ENCODE results near the gene MED12L. TPM values are rescaled to one million over a fixed set of nuclear protein-coding genes. Genes with fewer than 3 reads are reported as not detected.

Gene MED12L
- total RNA-seq, 4 donors from 2014 or later: under 0.01 to 0.34 (median 0.27) TPM

DNA sequence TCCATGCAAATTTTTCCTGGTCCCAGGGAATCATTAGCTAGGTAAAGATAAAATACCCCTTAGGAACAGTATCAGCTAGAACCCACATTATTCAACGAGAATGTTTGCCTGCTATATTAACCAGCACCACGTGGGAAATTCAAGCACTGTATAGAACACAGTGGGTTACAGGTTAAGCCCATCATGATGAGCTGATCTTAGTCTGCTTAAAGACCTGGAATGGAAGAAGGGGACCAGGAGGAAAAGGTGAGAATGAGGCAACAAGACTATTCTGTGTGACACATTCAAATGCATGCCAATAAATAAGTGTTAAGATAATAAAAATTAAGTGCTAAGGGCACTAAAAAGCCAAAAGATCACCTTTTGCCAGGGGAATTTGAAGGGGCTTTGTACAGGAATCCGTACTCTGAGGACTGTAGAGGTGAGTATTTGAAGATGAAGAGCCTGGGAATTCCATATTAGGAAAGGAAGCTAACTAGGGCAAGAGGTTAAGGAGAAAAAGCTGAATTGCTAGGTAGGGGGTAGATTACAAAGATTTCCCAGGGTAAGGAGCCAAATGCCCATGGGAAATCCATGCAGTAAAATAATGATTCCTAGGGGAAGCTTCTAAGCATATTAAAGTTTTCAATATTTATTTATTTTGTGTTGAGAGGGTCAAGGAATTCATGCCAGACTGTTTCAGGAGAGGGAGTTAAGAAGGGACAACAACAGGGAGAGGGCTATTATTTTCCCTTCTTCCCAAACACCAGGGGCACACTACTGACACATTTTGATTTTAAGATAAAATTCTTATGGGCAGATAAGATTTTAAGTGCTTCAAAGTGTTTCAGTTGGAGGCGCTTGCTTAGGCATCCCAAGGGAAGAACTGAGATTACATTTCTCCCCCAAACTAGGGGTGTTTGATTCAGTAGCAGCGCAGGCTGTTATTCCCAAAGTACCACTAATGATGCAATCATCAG lies 2.3 kb upstream of the MED12L start:
- TF ChIP-seq, protein P1, sequence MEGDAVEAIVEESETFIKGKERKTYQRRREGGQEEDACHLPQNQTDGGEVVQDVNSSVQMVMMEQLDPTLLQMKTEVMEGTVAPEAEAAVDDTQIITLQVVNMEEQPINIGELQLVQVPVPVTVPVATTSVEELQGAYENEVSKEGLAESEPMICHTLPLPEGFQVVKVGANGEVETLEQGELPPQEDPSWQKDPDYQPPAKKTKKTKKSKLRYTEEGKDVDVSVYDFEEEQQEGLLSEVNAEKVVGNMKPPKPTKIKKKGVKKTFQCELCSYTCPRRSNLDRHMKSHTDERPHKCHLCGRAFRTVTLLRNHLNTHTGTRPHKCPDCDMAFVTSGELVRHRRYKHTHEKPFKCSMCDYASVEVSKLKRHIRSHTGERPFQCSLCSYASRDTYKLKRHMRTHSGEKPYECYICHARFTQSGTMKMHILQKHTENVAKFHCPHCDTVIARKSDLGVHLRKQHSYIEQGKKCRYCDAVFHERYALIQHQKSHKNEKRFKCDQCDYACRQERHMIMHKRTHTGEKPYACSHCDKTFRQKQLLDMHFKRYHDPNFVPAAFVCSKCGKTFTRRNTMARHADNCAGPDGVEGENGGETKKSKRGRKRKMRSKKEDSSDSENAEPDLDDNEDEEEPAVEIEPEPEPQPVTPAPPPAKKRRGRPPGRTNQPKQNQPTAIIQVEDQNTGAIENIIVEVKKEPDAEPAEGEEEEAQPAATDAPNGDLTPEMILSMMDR (IDR thresholded peaks at IDR 0.05; ENCODE audit: low read depth): no peak

DNA sequence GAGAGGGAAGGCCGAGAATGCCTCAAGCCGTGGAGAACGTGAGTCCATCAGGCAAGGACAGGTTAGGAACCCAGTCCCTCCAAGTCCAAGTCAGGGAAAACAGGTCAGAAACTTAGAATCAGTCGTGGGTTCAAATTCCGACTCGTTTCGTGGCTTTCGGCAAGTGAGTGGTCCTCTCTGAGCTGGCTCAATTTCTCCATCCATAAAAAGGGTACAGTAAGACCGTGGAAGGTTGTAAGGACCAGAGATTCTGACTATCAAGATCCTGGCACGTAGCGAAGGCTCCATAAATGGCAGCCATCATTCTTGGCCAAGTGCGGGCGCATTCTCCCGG lies 604 bp upstream of the MED12L start:
- TF ChIP-seq, protein P1 (IDR thresholded peaks at IDR 0.05; ENCODE audit: low read depth): no peak

DNA sequence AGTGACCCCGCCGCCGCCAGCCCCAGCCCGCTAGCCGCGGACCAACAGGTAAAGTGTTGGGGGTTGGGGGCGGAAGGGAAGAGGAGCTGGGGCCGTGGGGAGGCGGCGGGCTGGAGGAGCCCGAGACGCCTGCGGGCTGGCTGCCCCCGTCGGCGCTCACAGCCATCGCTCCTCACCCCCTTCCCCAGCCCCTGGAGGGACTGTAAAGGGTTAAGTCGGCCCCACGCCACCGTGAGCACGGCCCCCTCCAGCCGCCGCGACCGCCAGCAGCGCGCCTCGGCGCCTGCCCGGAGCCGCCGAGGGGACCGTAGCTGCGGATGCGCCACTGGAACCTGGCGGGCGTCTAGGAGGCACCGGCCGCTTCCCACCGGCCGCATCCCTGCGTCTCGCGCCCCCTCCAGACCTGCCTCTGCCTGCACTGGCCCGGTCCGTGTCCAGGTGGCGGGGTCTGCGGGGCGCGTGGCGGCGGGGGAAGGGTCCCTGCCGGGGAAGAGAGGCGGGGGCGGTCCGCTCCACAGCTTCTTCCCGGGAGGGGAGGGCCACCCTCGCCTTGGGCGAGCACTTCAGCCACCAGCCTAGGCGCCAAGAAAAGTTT lies 522 bp downstream of the MED12L start:
- TF ChIP-seq, protein P1 (IDR thresholded peaks at IDR 0.05; ENCODE audit: low read depth): no peak

DNA sequence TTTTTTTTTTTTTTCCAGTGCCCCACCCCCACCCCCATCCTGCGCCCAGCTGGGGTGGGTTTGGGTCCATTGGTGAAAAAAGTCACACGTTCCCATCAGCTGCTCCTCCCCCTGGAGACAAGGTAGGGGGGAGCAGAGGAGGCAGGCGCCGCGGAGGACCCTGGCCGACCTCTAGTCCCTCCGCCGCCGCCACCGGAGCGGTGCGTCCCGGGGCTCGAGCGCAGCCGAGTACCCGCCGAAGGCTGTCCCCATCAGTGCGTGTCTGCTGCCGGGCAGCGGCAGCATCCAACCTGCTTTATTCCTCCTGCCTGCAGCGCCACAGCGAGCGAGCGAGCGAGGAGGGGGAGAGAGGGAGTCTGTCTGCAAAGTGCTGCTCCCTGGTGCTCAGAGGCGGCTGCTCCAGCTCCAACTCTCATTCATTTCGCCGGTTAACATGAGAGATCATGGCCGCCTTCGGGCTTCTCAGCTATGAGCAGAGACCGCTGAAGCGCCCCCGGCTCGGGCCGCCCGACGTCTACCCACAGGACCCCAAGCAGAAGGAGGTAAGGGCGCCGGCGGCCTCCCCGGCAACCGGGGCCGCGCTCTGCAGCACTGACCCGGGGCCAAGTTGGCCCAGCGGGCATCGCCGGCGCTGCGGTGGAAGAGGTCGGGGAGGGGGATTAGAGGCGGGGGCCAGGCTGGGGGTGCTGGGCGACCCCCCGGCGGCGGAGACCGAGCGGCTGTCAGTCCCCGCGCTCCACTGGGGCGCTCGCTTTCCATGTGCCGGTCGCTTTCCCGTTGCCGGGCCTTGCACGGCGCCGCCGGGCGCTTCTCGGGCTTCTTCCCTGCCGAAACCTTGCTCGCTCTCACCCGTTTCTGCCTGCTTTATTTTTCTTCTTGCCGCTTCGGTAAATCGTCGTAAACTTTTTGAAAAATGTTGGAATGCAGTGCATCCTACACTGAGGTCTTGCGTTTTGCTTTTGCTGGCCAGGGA lies 1.3 kb downstream of the MED12L start:
- TF ChIP-seq, protein P1 (IDR thresholded peaks at IDR 0.05; ENCODE audit: low read depth): no peak

DNA sequence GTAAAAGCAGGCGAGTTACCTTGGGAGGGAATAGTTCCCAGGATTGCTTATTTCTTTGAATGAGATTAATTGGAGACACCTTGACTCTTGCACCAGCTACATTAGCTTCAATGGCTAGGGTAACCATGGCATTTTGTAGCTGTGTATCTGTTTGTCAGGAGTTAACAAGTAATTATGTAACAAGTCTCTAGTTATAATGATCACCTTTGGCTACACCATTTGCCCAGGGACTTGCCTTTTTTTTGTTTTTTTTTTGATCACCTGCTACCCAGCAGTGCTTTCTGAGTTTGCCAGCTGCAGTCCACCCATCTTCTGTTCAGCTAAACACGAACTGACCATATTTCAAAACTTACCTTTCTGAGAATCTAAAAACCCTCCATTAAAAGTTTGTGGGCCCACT lies 2.2 kb downstream of the MED12L start:
- TF ChIP-seq, protein P1 (IDR thresholded peaks at IDR 0.05; ENCODE audit: low read depth): no peak

DNA sequence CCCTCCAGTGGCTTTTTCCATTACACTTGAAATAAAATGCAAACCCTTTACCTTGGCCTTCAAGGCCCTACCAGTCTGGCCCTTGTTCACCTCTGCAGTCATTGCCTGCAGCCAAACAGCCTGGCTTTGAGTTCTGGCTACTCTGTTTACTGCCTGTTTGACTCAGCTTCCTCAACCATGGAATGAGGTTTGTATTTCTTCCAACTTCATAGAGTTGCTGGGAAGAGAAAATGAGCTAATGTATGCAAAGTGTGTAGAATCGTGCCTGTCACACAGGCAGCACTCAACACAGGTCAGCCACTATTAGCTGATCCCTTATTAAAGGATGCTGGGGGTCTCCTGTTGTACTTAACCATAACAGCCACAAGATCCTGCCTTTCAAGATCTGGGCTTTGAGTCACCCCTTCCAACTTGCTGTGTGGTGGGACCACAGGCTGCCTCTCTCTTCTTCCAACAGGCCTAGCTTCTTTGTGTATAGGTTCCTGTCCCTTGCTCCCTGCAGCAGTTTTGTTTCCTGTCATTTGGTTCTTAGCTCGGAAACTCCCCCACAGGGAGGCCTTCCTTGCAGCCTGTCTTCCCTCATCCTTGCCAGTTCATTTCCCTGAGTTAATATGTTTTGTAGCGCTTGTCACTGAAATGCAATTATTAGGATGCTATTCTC lies 6.4 kb downstream of the MED12L start:
- TF ChIP-seq, protein P1 (IDR thresholded peaks at IDR 0.05; ENCODE audit: low read depth): no peak
